CD4-positive, alpha-beta T cell (primary cell): ENCODE data around the gene ALDH18A1. TPM values are rescaled to one million over a fixed set of nuclear protein-coding genes. Genes with fewer than 3 reads are reported as not detected.

Source experiments
- ATAC-seq: fragments of 200-7000 bp; cut with Tn5 transposase; one replicate; pipeline ENCODE4 v1.10.0; 2022; ENCODE audit warnings: mild to moderate bottlenecking; ENCODE audit not compliant: poor library complexity
- CTCF ChIA-PET: fragments of 350-600 bp; sonication (Branson Sonifier 250); formaldehyde crosslinking; loops from one replicate; lab custom pipeline; 2021; ENCODE audit warnings: antibody characterized with exemption, inconsistent platforms; lab: Charles Lee
- POLR2A ChIA-PET: fragments of 350-600 bp; sonication (Branson Sonifier 250); formaldehyde crosslinking; loops from one replicate; lab custom pipeline; 2021; ENCODE audit warnings: antibody characterized with exemption, inconsistent platforms; lab: Charles Lee
- DNase-seq, 14 experiments: peaks; one replicate each; pipeline ENCODE4 v3.0.0-alpha.2; 2013 to 2020; ENCODE audit warnings: mixed read lengths in 2 of 14
- H3K27ac ChIP-seq, 2 donors: one replicate each; pipeline versions ENCODE4 v1.5.1 to v1.7.0; 2013; ENCODE audit warnings: low read length in 2 of 2, low read depth in 1 of 2, mild to moderate bottlenecking in 1 of 2
- H3K27me3 ChIP-seq, 2 experiments: 1 replicate in 1 of 2; 2 replicates in 1 of 2; pipeline versions ENCODE4 v1.6.1 to v1.7.0; 2013; ENCODE audit warnings: low read length in 2 of 2, control low read depth in 1 of 2, mild to moderate bottlenecking in 1 of 2, moderate library complexity in 1 of 2; ENCODE audit not compliant: insufficient read depth in 2 of 2, control insufficient read depth in 1 of 2
- H3K36me3 ChIP-seq: one replicate; pipeline ENCODE4 v1.6.1; 2013; ENCODE audit warnings: low read length, control low read depth; ENCODE audit not compliant: insufficient read depth
- H3K4me1 ChIP-seq: one replicate; pipeline ENCODE4 v1.6.1; 2013; ENCODE audit warnings: low read length, control low read depth; ENCODE audit not compliant: insufficient read depth
- H3K4me3 ChIP-seq: one replicate; pipeline ENCODE4 v1.5.1; 2013; ENCODE audit warnings: mild to moderate bottlenecking, low read length, moderate library complexity
- H3K9me3 ChIP-seq, 2 experiments: 1 replicate in 1 of 2; 2 replicates in 1 of 2; pipeline versions ENCODE4 v1.6.1 to v1.7.0; 2013; ENCODE audit warnings: low read length in 2 of 2, mild to moderate bottlenecking in 2 of 2, control low read depth in 1 of 2, moderate library complexity in 1 of 2; ENCODE audit not compliant: control insufficient read depth in 1 of 2, insufficient read depth in 1 of 2
- H3K27ac Mint-ChIP-seq: one replicate; pipeline ENCODE4 v1.8.0; 2020; ENCODE audit warnings: mixed read lengths
- H3K27me3 Mint-ChIP-seq: one replicate; pipeline ENCODE4 v1.8.0; 2021; ENCODE audit warnings: mixed read lengths
- H3K36me3 Mint-ChIP-seq: one replicate; pipeline ENCODE4 v1.8.0; 2021; ENCODE audit warnings: low read depth, mixed read lengths
- H3K4me1 Mint-ChIP-seq: one replicate; pipeline ENCODE4 v1.8.0; 2021; ENCODE audit warnings: low read depth, mixed read lengths
- H3K4me3 Mint-ChIP-seq: one replicate; pipeline ENCODE4 v1.8.0; 2020; ENCODE audit warnings: mild to moderate bottlenecking, mixed read lengths
- H3K9me3 Mint-ChIP-seq: one replicate; pipeline ENCODE4 v1.8.0; 2020; ENCODE audit warnings: mixed read lengths
- CTCF ChIP-seq: fragments of 200-600 bp; IDR thresholded peaks from one replicate; pipeline ENCODE4 v1.8.0; 2022; ENCODE audit warnings: antibody characterized with exemption, mild to moderate bottlenecking
- intact Hi-C, 2 experiments: fragments of 100-400 bp; cut with DNase I in 1 of 2; cut with micrococcal nuclease in 1 of 2; formaldehyde crosslinking; loops; one replicate each; pipeline versions ENCODE4 v1.15.1 to v1.9.0; 2023 to 2025; cut with DNase I, micrococcal nuclease
- total RNA-seq, 174 experiments: library from RNA in 2 of 174; stranded (reverse) in 2 of 174; gene quantifications; one replicate each; pipeline ENCODE4 v1.2.3 and lab custom pipeline; 2021 to 2026

The ALDH18A1 gene
- total RNA-seq, 2 experiments from 2014 or later, result 9.6 to 12.6 TPM

DNA sequence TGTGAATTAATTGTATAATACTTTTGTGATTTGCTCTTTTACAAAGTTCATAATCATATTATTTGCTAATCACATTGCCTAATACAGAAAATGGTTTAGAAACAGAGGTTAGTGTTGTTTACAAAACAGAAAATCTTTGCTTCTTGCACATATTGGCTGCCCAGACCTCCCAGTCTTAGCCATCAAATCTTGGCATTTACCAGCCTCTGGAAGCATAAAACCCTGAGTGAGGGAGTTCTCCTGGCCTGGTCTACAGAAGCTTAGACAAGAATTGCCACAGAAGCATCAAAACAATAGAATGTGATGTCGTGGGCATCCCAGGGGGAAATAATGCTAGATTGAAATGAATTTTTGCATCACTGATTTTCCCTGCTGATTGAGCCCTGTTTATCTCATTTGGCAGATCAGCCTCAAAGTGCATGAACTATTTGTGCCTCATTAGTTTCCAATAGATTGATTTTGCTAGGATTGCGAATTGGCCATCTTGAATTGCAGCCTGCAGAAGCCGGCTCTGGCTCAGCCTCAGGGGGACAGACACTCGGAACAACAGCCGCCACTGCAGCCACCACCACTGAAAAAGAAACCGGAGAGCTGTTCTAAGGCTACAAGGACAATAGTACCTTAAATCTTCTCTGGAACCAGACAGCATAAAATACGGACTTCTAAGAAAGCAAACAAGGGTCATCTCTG, 84.2 kb downstream of the ALDH18A1 start:
- intact Hi-C loops, result no loop called here
- DNase-seq (no peak), ATAC-seq (no peak)
- H3K4me3 ChIP-seq, result no peak overlapping the region
- Mint-ChIP-seq H3K27ac (no peak overlapping the region), H3K27me3 (peaks cover 20% of the 10 kb centered on the region), H3K4me3 (no peak overlapping the region), H3K36me3 (no peaks in the 10 kb centered on the region), H3K9me3 (no peaks in the 10 kb centered on the region), H3K4me1 (no peaks in the 10 kb centered on the region)
- no peaks in the 10 kb centered on the region for H3K4me1 ChIP-seq
- TF ChIP-seq CTCF, result no peak
- POLR2A ChIA-PET, result no interaction called here
- CTCF ChIA-PET, result no interaction called here
- no peaks in the 10 kb centered on the region for H3K9me3 ChIP-seq
- H3K27ac ChIP-seq, result no peak overlapping the region
- H3K27me3 ChIP-seq, result peaks cover 3 to 4% of the 10 kb centered on the region in 2 experiments
- H3K36me3 ChIP-seq, result no peaks in the 10 kb centered on the region

DNA sequence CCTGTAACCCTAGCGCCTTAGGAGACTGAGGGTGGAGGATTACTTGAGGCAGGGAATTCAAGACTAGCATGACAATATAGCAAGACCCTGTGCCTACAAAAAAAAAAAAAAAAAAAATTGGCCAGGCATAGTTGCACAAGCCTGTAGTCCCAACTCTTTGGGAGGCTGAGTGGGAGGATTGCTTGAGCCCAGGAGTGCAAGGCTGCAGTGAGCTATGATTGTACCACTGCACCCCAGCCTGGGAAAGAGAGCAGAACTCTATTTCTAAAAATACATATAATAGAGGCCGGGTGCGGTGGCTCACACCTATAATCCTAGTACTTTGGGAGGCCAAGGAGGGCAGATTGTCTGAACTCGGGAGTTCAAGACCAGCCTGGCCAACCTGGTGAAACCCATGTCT, 85.1 kb downstream of the ALDH18A1 start:
- Histone ChIP-seq H3K27me3 (peaks cover 3 to 4% of the 10 kb centered on the region in 2 experiments), H3K4me1 (no peaks in the 10 kb centered on the region), H3K4me3 (no peak overlapping the region), H3K9me3 (no peaks in the 10 kb centered on the region), H3K36me3 (no peaks in the 10 kb centered on the region), H3K27ac (no peak overlapping the region)
- CTCF ChIA-PET, result no interaction called here
- DNase-seq, result no peak
- ATAC-seq, result no peak
- H3K36me3 Mint-ChIP-seq, result no peaks in the 10 kb centered on the region
- POLR2A ChIA-PET, result no interaction called here
- H3K27ac Mint-ChIP-seq, result no peak overlapping the region
- TF ChIP-seq CTCF, result no peak
- H3K4me3 Mint-ChIP-seq, result no peak overlapping the region
- H3K27me3 Mint-ChIP-seq, result peaks cover 20% of the 10 kb centered on the region
- H3K4me1 Mint-ChIP-seq, result no peaks in the 10 kb centered on the region
- intact Hi-C loops, result no loop called here
- no peaks in the 10 kb centered on the region for H3K9me3 Mint-ChIP-seq

DNA sequence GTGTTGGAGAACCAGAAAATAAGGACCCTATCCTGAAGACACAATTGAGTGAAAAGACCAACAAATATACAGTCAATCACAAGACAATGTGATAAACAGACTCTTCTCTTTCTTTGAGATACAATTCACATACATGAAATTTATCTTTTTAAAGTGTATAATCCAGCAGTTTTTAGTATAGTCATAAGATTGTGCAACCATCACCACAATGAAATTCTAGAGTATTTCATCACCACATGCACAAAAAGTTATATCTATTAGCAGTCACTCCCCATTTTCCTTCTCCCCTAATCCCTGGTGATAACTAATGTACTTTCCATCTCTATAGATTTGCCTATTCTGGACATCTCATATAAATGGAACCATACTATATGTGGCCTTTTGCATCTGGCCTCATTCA, 87.1 kb downstream of the ALDH18A1 start:
- Histone ChIP-seq H3K9me3 (no peaks in the 10 kb centered on the region), H3K27ac (no peak overlapping the region), H3K36me3 (no peaks in the 10 kb centered on the region), H3K4me1 (no peaks in the 10 kb centered on the region), H3K27me3 (peaks cover 2 to 3% of the 10 kb centered on the region in 2 experiments), H3K4me3 (no peak overlapping the region)
- ChIA-PET POLR2A (no interaction called here), CTCF (no interaction called here)
- ATAC-seq, result no peak
- no peak for TF ChIP-seq CTCF
- Mint-ChIP-seq H3K27ac (no peak overlapping the region), H3K36me3 (no peaks in the 10 kb centered on the region), H3K4me1 (no peaks in the 10 kb centered on the region), H3K9me3 (no peaks in the 10 kb centered on the region), H3K4me3 (no peak overlapping the region), H3K27me3 (peaks cover 19% of the 10 kb centered on the region)
- DNase-seq, result no peak
- intact Hi-C loops, result no loop called here
